LoVo (cell line): ENCODE measurements around the gene CILP2.
A peak's percentile ranks its signal among the peaks of the same experiment; 100 is the strongest.

Experiments used
- DNase-seq: peaks from one replicate; pipeline ENCODE4 v3.0.0-alpha.2; 2016; ENCODE audit warnings: low spot score

Gene CILP2

GRCh38 chr19:19504754-19505668, 33.1 kb upstream of the CILP2 start:
- DNase-seq, result no peak

- DNase-seq, result no peak
These were observed 32.3 kb upstream of the CILP2 start for GRCh38 chr19:19505669-19506326.

GRCh38 chr19:19506592-19506991, 31.5 kb upstream of the CILP2 start:
- DNase-seq, result no peak

GRCh38 chr19:19507354-19507753, 30.7 kb upstream of the CILP2 start:
- no peak for DNase-seq

GRCh38 chr19:19508217-19508616, 29.8 kb upstream of the CILP2 start:
- no peak for DNase-seq

- no peak for DNase-seq
These were observed 27.6 kb upstream of the CILP2 start for GRCh38 chr19:19510432-19510831.

GRCh38 chr19:19513682-19514081, 24.4 kb upstream of the CILP2 start:
- DNase-seq, result no peak

- DNase-seq, result no peak
These were observed 23.8 kb upstream of the CILP2 start for GRCh38 chr19:19514215-19514657.

- no peak for DNase-seq
These were observed 23.0 kb upstream of the CILP2 start, which contains the start of gene TSSK6 for GRCh38 chr19:19514881-19515641. TSS of gene TSSK6 (minus strand) at chr19:19515548. CDS start at chr19:19515427, 121 bp downstream.

- DNase-seq, result peak; percentile 90
These were observed 22.2 kb upstream of the CILP2 start, which contains the start of gene NDUFA13 for GRCh38 chr19:19515642-19516519. TSS of gene NDUFA13 (plus strand) at chr19:19516225. CDS start at chr19:19516239, 14 bp downstream.

- no peak for DNase-seq
These were observed 20.8 kb upstream of the CILP2 start for GRCh38 chr19:19517235-19517619.

- no peak for DNase-seq
These were observed 17.1 kb upstream of the CILP2 start for GRCh38 chr19:19520989-19521388.

- no peak for DNase-seq
These were observed 14.9 kb upstream of the CILP2 start for GRCh38 chr19:19523177-19523576.

GRCh38 chr19:19524053-19524452, 14.0 kb upstream of the CILP2 start:
- no peak for DNase-seq

- DNase-seq, result no peak
These were observed 12.3 kb upstream of the CILP2 start for GRCh38 chr19:19525611-19526380.

- no peak for DNase-seq
These were observed 11.3 kb upstream of the CILP2 start for GRCh38 chr19:19526581-19527370.

GRCh38 chr19:19527371-19527656, 10.8 kb upstream of the CILP2 start:
- no peak for DNase-seq

- DNase-seq, result no peak
These were observed 10.1 kb upstream of the CILP2 start for GRCh38 chr19:19527674-19528625.
